ENCODE results near the gene RWDD3.

The RWDD3 gene, protein sequence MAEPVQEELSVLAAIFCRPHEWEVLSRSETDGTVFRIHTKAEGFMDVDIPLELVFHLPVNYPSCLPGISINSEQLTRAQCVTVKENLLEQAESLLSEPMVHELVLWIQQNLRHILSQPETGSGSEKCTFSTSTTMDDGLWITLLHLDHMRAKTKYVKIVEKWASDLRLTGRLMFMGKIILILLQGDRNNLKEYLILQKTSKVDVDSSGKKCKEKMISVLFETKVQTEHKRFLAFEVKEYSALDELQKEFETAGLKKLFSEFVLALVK

DNA sequence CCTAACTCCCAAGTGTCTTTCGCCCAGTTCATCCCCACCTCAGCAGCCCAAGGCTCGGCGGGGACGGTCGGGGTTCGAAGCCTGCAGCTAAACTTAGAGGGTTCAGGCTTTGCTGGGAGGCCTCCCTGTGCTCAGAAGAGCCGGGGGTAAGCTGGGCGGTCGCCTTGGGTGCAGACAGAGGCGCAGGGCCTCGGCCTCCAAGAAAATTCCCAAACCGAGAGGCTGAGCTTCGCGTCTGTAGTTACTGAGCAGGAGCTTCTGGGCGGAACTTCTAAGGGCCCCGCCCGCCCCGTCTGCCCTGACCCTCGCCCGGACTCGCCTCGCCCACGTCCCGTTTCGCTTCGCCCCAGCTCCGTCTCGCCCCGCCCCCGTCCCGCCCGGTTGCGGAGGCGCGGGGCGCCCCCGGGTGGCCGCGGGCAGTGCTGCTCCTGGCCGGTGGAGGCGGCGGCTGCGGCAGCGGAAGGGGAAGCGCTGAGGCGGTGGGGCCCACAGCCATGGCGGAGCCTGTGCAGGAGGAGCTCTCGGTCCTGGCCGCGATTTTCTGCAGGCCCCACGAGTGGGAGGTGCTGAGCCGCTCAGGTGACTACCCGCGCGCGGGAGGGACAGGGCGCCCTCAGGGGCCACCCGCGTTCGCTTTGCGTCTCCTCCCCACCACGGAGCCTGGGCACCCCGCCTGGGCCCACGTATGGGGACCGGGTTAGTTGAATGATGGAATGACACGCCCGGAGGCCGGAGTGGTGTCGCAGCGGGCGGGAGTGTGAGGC is at the start of gene RWDD3:
RWDD3 (plus strand) TSS at position 474 of the 764 bp plus-strand sequence; CDS start at position 495, 21 bp downstream.
- peak; percentile 91 for DNase-seq

DNA sequence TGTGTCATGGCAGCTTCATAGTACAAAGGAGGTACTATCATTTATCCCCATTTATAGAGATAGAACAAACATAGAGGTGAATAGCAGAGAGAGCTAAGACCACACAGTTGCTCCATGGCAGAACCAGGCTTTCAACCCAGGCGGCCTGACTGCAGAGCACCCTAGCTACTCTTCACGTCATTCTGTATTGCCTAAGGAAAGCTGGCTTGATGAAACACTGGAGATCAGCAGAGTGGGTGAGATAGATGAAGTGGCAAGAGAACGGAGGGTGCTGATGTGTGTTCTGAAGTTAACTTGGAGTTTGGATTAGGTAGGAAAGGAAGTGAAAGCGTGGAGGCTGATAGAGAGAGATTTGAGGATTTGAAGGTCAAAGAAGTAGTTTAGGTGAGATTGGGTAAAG is 47.9 kb upstream of the RWDD3 start:
- no peak for DNase-seq

DNA sequence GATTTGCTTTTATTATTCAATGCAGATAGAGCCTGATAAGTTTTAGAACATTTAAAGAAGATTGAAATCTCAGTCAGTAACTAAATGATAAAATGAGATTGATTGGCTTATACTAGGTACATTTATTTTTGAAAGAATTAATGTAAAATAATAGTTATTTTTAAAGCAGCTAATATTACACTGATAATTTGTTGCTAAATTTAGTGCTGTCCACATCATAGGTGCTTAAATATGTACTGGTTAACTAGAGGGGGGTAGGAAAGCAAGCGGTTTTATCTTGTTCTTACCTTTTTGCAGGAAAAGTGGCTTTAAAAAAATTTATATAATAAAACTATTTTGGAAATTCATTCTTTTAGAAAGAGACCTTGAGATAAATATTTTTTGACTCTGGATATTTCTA is 40.4 kb upstream of the RWDD3 start:
- no peak for DNase-seq

- DNase-seq: no peak
Measured at GRCh38 chr1:95195046-95195445, 39.0 kb upstream of the RWDD3 start.

DNA sequence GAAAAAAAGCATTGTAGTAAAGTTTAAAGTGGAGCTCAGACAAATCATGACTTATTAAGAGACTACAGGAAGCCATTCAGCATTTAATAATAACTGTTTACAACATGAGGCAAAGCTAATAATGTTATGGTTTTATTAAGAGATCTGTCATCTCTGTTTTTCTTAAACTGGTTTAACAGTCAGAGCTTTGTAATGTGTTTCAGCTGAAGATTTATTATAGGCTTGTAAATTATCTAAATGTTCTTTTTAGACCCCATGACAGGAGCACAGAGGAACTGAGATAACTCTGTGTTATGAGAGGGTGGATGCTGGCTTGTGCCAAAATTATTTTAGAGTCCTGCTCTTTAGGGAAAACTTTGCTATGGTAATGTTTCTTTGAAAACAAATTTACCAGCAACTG is 38.0 kb upstream of the RWDD3 start:
- DNase-seq: no peak

GRCh38 chr1:95197616-95198252 is 36.3 kb upstream of the RWDD3 start:
- DNase-seq: no peak

GRCh38 chr1:95201905-95202304 is 32.1 kb upstream of the RWDD3 start:
- no peak for DNase-seq

- DNase-seq: no peak
Measured at GRCh38 chr1:95203908-95204437, 30.0 kb upstream of the RWDD3 start.

DNA sequence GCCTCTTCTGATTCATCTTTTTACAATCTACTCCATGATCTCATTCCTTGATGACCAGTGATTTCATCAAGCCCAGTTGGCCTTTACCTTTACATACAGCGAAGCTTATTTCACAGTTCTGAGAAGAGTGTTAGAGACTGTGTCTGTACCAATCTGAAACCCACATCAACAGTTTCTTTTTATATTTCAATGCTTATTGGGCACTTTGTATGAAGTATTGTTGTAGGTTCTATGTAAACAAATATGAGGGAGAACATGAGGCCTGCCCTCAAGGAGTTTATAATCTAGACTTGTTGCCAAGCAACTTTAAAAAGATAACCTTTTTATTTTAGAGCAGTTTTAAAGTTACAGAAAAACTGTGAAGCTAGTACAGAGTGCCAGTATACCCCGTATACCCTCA is 27.5 kb upstream of the RWDD3 start:
- no peak for DNase-seq

DNA sequence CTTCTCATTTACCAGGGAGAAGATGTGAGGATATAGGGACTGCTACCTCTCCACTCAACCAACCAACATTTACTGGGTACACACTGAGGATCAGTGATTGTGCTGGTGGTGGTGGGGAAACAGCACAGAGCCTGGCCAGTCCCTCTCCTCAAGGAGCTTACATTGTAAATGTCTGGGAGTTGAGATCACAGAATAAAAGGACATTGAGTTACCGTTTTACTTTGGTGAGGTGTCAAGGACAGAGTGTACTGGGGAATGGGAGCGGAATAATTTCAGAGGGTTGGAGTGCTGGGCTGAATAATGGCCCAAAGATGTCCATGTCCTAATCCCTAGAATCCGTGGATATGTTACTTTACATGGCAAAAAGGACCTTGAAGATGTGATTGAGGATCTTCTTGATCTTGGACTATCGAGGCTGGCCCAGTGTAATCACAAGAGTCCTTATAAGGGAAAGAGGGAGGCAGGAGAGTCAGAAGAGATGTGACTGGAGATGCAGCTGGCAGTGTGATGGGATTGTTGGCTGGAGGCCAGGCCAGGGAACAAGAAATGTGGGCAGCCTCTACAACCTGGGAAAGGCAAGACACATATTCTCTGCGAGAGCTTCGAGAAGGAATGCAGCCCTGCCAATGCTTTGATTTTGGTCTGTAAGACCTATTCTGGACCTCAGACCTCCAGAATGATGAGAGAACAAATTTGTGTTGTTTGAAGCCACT is 26.6 kb upstream of the RWDD3 start:
- no peak for DNase-seq

- no peak for DNase-seq
Measured at GRCh38 chr1:95208876-95209275, 25.1 kb upstream of the RWDD3 start.

GRCh38 chr1:95209291-95209690 is 24.7 kb upstream of the RWDD3 start:
- no peak for DNase-seq

DNA sequence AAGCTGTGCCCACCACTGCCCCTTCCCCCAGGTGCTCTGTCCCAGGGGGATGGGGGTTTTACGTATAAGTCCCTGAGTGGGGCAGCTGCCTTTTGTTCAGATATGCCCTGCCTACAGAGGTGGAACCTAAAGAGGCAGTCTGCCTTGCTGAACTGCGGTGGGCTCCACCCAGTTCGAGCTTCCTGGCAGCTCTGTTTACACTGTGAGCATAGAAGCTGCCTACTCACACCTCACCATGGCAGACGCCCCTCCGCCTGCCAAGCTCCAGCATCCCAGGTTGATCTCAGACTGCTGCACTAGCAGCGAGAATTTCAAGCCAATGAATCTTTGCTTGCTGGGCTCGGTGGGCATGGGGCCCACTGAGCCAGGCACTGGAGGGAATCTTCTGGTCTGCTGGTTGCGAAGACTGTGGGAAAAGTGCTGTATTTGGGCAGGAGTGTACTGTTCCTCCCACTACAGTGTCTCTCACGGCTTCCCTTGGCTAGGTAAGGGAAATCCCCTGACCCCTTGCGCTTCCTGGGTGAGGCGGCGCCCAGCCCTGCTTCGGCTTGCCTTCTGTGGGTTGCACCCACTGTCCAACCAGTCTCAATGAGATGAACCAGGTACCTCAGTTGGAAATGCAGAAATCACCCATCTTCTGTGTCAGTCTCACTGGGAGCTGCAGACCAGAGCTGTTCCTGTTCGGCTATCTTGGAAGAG is 17.6 kb upstream of the RWDD3 start:
- no peak for DNase-seq

GRCh38 chr1:95217371-95217770 is 16.6 kb upstream of the RWDD3 start:
- no peak for DNase-seq

- no peak for DNase-seq
Measured at GRCh38 chr1:95219407-95219806, 14.6 kb upstream of the RWDD3 start.

DNA sequence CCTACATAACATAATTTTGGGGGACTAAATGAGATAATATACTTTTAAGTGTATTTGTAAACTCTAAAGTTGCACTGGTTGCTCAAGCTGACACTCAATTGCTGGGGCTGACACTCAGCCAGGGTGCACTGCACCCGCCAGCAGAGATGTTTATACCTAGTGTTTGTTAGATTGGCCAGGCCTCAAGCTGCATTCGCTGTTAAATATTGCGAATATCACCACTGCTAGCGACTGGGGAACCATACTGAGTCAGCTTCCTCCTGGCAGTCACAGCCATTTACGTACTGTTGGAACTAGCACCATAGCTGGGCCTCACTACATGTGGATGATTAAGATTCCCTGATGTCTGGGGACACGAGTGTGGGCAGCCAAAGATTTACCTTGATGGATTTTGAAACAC is 12.7 kb upstream of the RWDD3 start:
- no peak for DNase-seq

DNA sequence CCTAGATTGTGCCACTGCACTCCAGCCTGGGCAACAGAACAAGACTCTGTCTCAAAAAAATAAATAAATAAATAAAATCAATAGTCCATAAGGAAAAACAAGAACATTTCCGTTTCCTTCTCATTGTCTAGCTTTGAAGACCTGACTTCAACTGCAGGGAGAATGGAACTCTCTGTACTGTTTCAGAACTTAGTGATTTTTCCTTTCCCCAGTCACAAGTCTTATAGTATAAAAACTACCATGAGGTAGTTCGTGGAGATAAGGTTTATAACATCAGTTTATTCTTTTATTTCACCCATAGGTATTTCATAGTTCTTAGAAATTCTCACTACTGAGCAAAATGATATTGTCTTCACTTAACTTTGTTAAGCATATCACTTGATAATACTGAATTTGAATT is 11.4 kb upstream of the RWDD3 start:
- no peak for DNase-seq

DNA sequence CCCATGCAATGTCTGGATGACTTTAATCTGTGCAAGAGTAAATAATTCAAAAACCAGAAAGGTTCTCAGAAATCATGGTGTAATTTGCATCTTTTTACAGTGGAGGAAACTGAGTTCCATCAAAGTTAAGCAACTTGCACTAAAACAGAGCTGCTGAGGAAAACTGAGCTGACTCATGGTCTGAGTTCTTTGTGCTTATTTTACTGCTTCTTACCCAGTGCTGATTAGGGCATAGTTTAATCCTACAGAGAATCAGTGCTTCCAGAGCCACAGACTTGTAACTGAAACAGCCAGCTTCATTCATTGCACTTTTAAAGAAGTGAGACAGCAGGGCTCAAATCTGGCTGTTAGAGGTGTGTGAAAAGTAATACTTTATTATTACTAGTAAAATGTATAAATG is 10.9 kb upstream of the RWDD3 start:
- no peak for DNase-seq

GRCh38 chr1:95226781-95227660 is 7.0 kb upstream of the RWDD3 start:
- DNase-seq: no peak

DNA sequence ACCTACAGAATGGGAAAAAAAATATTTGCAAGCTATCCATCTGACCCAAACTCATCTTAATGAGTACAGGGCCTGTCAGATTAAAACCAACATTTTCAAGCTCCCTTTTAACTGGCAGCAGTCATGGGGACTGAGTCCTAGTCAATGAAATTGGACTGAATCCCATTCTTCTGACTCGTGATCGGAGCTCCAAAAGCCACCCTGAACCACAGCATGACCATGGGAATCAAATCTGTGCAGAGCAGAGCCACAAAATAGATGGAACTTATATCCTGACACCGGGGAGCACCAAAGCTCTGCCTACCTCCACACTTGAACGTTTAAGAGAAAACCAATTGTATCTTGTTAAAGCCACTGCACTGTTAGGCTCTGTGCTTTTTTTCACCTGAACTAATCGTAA is 5.0 kb upstream of the RWDD3 start:
- DNase-seq: no peak

DNA sequence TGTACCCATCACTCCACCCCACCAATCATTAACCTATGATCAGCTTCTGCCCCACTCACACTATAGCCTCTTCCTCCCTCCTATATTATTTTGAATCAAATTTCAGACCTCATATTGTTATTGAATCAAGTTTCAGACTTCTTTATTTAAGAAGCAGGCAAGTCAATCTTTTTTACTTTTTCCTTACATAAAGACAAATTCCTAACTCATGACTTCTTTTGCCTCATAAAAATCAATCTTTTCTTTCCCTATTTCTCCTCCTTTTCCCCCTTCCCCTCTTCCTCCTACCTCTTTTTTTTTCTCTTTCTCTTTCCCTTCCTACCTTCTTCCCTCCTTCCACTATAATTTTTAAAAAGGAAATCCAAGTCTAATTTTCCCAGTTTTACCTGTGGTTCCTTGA is 4.3 kb upstream of the RWDD3 start:
- no peak for DNase-seq

- no peak for DNase-seq
Measured at GRCh38 chr1:95230256-95230655, 3.8 kb upstream of the RWDD3 start.

All from CD4-positive, alpha-beta T cell treated with Interferon gamma for 1 hour (primary cell).